ENCODE results near the gene NR2C2.

The NR2C2 gene

GRCh38 chr3:15086699-15087098 is 139.3 kb downstream of the NR2C2 start:
- no peak for TF ChIP-seq POLR2AphosphoS5 (IDR thresholded peaks at IDR 0.05; ENCODE audit: low read depth, low read length)
- TF ChIP-seq SIN3A (IDR thresholded peaks at IDR 0.05; ENCODE audit: borderline replicate concordance, insufficient read depth, low read length): no peak
- no peak for TF ChIP-seq FOXP2 (optimal IDR thresholded peaks at IDR 0.05; ENCODE audit: borderline replicate concordance, extremely low read depth, extremely low read length, insufficient read depth)
- TF ChIP-seq TAF1 (IDR thresholded peaks at IDR 0.05; ENCODE audit: borderline replicate concordance, insufficient read depth, low read length): no peak
- no peak for TF ChIP-seq REST (IDR thresholded peaks at IDR 0.05; ENCODE audit: insufficient read depth in 1 of 2, low read depth in 2 of 2, low read length in 2 of 2)

GRCh38 chr3:15089201-15089600 is 141.8 kb downstream of the NR2C2 start:
- no peak for TF ChIP-seq POLR2AphosphoS5 (IDR thresholded peaks at IDR 0.05; ENCODE audit: low read depth, low read length)
- TF ChIP-seq FOXP2 (optimal IDR thresholded peaks at IDR 0.05; ENCODE audit: borderline replicate concordance, extremely low read depth, extremely low read length, insufficient read depth): no peak
- no peak for TF ChIP-seq SIN3A (IDR thresholded peaks at IDR 0.05; ENCODE audit: borderline replicate concordance, insufficient read depth, low read length)
- no peak for TF ChIP-seq TAF1 (IDR thresholded peaks at IDR 0.05; ENCODE audit: borderline replicate concordance, insufficient read depth, low read length)
- no peak for TF ChIP-seq REST (IDR thresholded peaks at IDR 0.05; ENCODE audit: insufficient read depth in 1 of 2, low read depth in 2 of 2, low read length in 2 of 2)

- TF ChIP-seq TAF1 (IDR thresholded peaks at IDR 0.05; ENCODE audit: borderline replicate concordance, insufficient read depth, low read length) (no peak), POLR2AphosphoS5 (IDR thresholded peaks at IDR 0.05; ENCODE audit: low read depth, low read length) (no peak), SIN3A (IDR thresholded peaks at IDR 0.05; ENCODE audit: borderline replicate concordance, insufficient read depth, low read length) (no peak), FOXP2 (optimal IDR thresholded peaks at IDR 0.05; ENCODE audit: borderline replicate concordance, extremely low read depth, extremely low read length, insufficient read depth) (no peak), REST (IDR thresholded peaks at IDR 0.05; ENCODE audit: insufficient read depth in 1 of 2, low read depth in 2 of 2, low read length in 2 of 2) (no peak)
Observed at GRCh38 chr3:15091575-15091974, 144.2 kb downstream of the NR2C2 start.

GRCh38 chr3:15092686-15093085 is 145.3 kb downstream of the NR2C2 start:
- TF ChIP-seq POLR2AphosphoS5 (IDR thresholded peaks at IDR 0.05; ENCODE audit: low read depth, low read length) (no peak), SIN3A (IDR thresholded peaks at IDR 0.05; ENCODE audit: borderline replicate concordance, insufficient read depth, low read length) (no peak)

GRCh38 chr3:15094187-15094875 is 146.9 kb downstream of the NR2C2 start:
- TF ChIP-seq TAF1 (IDR thresholded peaks at IDR 0.05; ENCODE audit: borderline replicate concordance, insufficient read depth, low read length) (no peak), REST (IDR thresholded peaks at IDR 0.05; ENCODE audit: insufficient read depth in 1 of 2, low read depth in 2 of 2, low read length in 2 of 2) (no peak), POLR2AphosphoS5 (IDR thresholded peaks at IDR 0.05; ENCODE audit: low read depth, low read length) (no peak), FOXP2 (optimal IDR thresholded peaks at IDR 0.05; ENCODE audit: borderline replicate concordance, extremely low read depth, extremely low read length, insufficient read depth) (no peak), SIN3A (IDR thresholded peaks at IDR 0.05; ENCODE audit: borderline replicate concordance, insufficient read depth, low read length) (no peak)
